Stomach (tissue), 9 donors: ENCODE results near the gene ELP4. TPM values are rescaled to one million over a fixed set of nuclear protein-coding genes. Genes with fewer than 3 reads are reported as not detected.

ENCODE experiments used
- DNase-seq, 2 donors: peaks; one replicate each; pipeline versions ENCODE4 v3.0.0 to v3.0.0-alpha.2; 2013 to 2019
- H3K27ac ChIP-seq, 5 donors: fragments of 200-600 bp in 4 of 5; sonication (generic) in 4 of 5; one replicate each; pipeline ENCODE4 v1.5.1; 2013 to 2019; ENCODE audit warnings: mild to moderate bottlenecking in 1 of 5, moderate library complexity in 1 of 5
- H3K27me3 ChIP-seq, 3 donors: fragments of 200-600 bp; sonication (generic); one replicate each; pipeline ENCODE4 v1.5.1; 2017 to 2019; ENCODE audit warnings: mixed run types in 1 of 3
- H3K36me3 ChIP-seq, 4 donors: fragments of 200-600 bp; sonication (generic); 1 replicate in 3 of 4; 2 replicates in 1 of 4; pipeline ENCODE4 v1.5.1; 2016 to 2019
- H3K4me1 ChIP-seq, 4 donors: fragments of 200-600 bp; sonication (generic); one replicate each; pipeline ENCODE4 v1.5.1; 2016 to 2019
- H3K4me3 ChIP-seq, 4 donors: fragments of 200-600 bp; sonication (generic) in 3 of 4; one replicate each; pipeline ENCODE4 v1.5.1; 2016 to 2019; ENCODE audit warnings: mild to moderate bottlenecking in 1 of 4
- H3K9me3 ChIP-seq, 4 donors: fragments of 200-600 bp; sonication (generic); one replicate each; pipeline ENCODE4 v1.5.1; 2016 to 2019
- CTCF ChIP-seq, 7 experiments: fragments of 450-650 bp in 4 of 7; fragments of 200-600 bp in 3 of 7; sonication (generic) in 3 of 7; IDR thresholded peaks; one replicate each; pipeline ENCODE4 v1.5.1; 2016 to 2019; ENCODE audit warnings: antibody characterized with exemption in 7 of 7, control low read depth in 2 of 7, mild to moderate bottlenecking in 1 of 7
- EP300 ChIP-seq: sonication (generic); formaldehyde crosslinking; IDR thresholded peaks from one replicate; pipeline ENCODE4 v1.6.1; 2017; ENCODE audit warnings: antibody characterized with exemption
- POLR2A ChIP-seq, 4 donors: fragments of 450-650 bp; IDR thresholded peaks; one replicate each; pipeline ENCODE4 v1.6.1; 2016; ENCODE audit warnings: antibody characterized with exemption in 4 of 4, control low read depth in 2 of 4, mild to moderate bottlenecking in 1 of 4, moderate library complexity in 1 of 4
- POLR2AphosphoS5 ChIP-seq, 3 donors: sonication (generic); formaldehyde crosslinking; IDR thresholded peaks; one replicate each; pipeline ENCODE4 v1.6.1; 2016; ENCODE audit warnings: antibody characterized with exemption in 3 of 3
- WGBS, 5 donors: extraction: QIAGEN DNeasy Blood & Tissue Kit in 3 of 5; methylation state at CpG; one replicate each; pipeline versions ENCODE4 v1.1.5 to v1.1.7; 2013 to 2018; 5-methylcytosine and 5-hydroxymethylcytosine counted together
- intact Hi-C: fragments of 100-400 bp; cut with DNase I; formaldehyde crosslinking; loops from one replicate; pipeline ENCODE4 v1.15.1; 2023; ENCODE audit warnings: low total_unique reads
- polyA plus RNA-seq, 3 donors: library from polyadenylated mRNA; stranded (reverse); fragments of 200-250 nt; gene quantifications; one replicate each; pipeline ENCODE4 v1.2.3, GENCODE V29; 2013
- total RNA-seq, 5 donors: library from RNA; depleted of rRNA; stranded (reverse); fragments of >200 nt; gene quantifications; one replicate each; pipeline versions ENCODE4 v1.1.0 to v1.2.3, GENCODE V29; 2014 to 2016
- donor health status: healthy with polysubstance abuse.
- donor health status: Bipolar disorder and iron deficiency.
- donor health status: healthy.

The ELP4 gene
- total and polyA plus RNA-seq, 8 donors, result 8.3 to 70.0 (median 20.9) TPM

GRCh38 chr11:31582697-31583096, 73.1 kb downstream of the ELP4 start:
- H3K36me3 ChIP-seq, result peaks cover 0 to 4% (median 0%) of the 10 kb centered on the region in 4 donors
- no peaks in the 10 kb centered on the region for H3K4me1 ChIP-seq
- peaks cover 0 to 6% (median 1%) of the 10 kb centered on the region in 4 donors for H3K9me3 ChIP-seq
- no peaks in the 10 kb centered on the region for H3K27me3 ChIP-seq
- WGBS, 5 donors, result 62 to 74% (median 70%) methylated on average over 1 of the region's 1 CpG
- H3K4me3 ChIP-seq, result no peak overlapping the region
- DNase-seq, result no peak
- intact Hi-C loops, result no loop called here
- no peak overlapping the region for H3K27ac ChIP-seq
- TF ChIP-seq EP300, result no peak
- TF ChIP-seq CTCF (IDR thresholded peaks at IDR 0.05), result no peak

GRCh38 chr11:31598454-31598853, 88.9 kb downstream of the ELP4 start:
- no peaks in the 10 kb centered on the region for H3K9me3 ChIP-seq
- 89 to 96% (median 93%) methylated on average over 2 of the region's 2 CpGs for WGBS, 5 donors
- intact Hi-C loops, result no loop called here
- TF ChIP-seq POLR2A (IDR thresholded peaks at IDR 0.05), result no peak
- no peak for TF ChIP-seq EP300
- TF ChIP-seq CTCF (IDR thresholded peaks at IDR 0.05), result no peak
- H3K36me3 ChIP-seq, result peaks cover 0 to 24% (median 11%) of the 10 kb centered on the region in 4 donors
- H3K27ac ChIP-seq, result no peak overlapping the region
- no peaks in the 10 kb centered on the region for H3K4me1 ChIP-seq
- H3K27me3 ChIP-seq, result no peaks in the 10 kb centered on the region
- no peak for DNase-seq
- no peak overlapping the region for H3K4me3 ChIP-seq

- Histone ChIP-seq H3K27me3 (no peaks in the 10 kb centered on the region), H3K4me1 (no peaks in the 10 kb centered on the region), H3K4me3 (no peak overlapping the region), H3K36me3 (peaks cover 0 to 9% (median 4%) of the 10 kb centered on the region in 4 donors), H3K9me3 (no peaks in the 10 kb centered on the region), H3K27ac (no peak overlapping the region)
- intact Hi-C loops, result no loop called here
- DNase-seq, result no peak
- 94 to 100% (median 97%) methylated on average over 1 of the region's 1 CpG for WGBS, 5 donors
- TF ChIP-seq EP300 (no peak), POLR2A (IDR thresholded peaks at IDR 0.05) (no peak), CTCF (IDR thresholded peaks at IDR 0.05) (no peak), POLR2AphosphoS5 (IDR thresholded peaks at IDR 0.05) (no peak)
Measured at GRCh38 chr11:31601635-31602282, 92.2 kb downstream of the ELP4 start.

- 86 to 97% (median 97%) methylated on average over 2 of the region's 2 CpGs for WGBS, 5 donors
- TF ChIP-seq POLR2AphosphoS5 (IDR thresholded peaks at IDR 0.05), result no peak
- no peak for TF ChIP-seq POLR2A (IDR thresholded peaks at IDR 0.05)
- TF ChIP-seq EP300, result no peak
- TF ChIP-seq CTCF (IDR thresholded peaks at IDR 0.05), result no peak
- intact Hi-C loops, result no loop called here
- DNase-seq, result no peak
- Histone ChIP-seq H3K4me1 (no peaks in the 10 kb centered on the region), H3K9me3 (no peaks in the 10 kb centered on the region), H3K36me3 (no peaks in the 10 kb centered on the region), H3K27me3 (no peaks in the 10 kb centered on the region), H3K27ac (no peak overlapping the region), H3K4me3 (no peak overlapping the region)
Measured at GRCh38 chr11:31606893-31607292, 97.3 kb downstream of the ELP4 start.
